GM12873 (cell line): ENCODE results near the gene GLG1.

Source experiments
- TF ChIP-seq, protein P1 (sequence below): IDR thresholded peaks from 2 replicates; pipeline ENCODE4 v1.5.1; 2012; ENCODE audit warnings: low read depth, mild to moderate bottlenecking, moderate library complexity, low read length, control low read depth; ENCODE audit not compliant: insufficient read depth; ENCODE audit errors: missing control alignments

The GLG1 gene

DNA sequence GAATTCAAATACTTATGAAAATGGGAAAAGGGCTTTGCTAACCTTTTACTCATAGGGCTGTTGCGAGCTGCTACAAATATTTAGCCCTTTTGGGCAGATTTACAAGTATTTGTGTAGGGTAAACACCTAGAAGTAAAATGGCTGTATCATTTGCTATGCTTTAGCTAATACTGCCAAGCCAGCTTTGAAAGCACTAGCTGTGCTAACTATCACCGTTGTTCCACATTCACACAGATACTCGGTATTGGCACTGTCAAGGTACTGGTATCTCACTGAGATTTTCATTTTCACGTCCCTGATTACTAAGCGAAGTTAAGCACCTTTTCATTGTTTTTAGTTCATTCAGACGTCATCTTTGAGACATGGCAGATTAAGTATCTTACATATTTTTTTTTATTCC, 84.8 kb downstream of the GLG1 start:
- TF ChIP-seq, protein P1, sequence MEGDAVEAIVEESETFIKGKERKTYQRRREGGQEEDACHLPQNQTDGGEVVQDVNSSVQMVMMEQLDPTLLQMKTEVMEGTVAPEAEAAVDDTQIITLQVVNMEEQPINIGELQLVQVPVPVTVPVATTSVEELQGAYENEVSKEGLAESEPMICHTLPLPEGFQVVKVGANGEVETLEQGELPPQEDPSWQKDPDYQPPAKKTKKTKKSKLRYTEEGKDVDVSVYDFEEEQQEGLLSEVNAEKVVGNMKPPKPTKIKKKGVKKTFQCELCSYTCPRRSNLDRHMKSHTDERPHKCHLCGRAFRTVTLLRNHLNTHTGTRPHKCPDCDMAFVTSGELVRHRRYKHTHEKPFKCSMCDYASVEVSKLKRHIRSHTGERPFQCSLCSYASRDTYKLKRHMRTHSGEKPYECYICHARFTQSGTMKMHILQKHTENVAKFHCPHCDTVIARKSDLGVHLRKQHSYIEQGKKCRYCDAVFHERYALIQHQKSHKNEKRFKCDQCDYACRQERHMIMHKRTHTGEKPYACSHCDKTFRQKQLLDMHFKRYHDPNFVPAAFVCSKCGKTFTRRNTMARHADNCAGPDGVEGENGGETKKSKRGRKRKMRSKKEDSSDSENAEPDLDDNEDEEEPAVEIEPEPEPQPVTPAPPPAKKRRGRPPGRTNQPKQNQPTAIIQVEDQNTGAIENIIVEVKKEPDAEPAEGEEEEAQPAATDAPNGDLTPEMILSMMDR: no peak

DNA sequence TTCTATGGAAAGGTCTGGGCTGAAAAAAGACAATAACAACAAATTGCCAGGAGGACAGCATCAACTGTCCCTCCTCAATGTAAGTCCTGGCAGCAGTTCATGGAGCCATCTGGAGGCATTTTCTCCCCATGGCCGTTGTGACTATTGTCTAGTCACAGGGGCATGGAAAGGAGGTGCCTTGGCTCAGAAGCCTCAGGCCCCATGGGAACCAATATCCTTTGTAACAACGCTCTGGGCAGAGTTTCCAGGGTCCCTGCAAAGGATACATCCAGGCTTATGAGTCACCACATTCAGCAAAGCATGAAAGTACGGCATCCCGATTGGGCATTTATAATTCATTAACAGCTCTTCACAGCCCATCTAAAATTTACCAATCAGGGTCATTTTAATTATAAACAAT, 85.2 kb downstream of the GLG1 start:
- TF ChIP-seq, protein P1: no peak

DNA sequence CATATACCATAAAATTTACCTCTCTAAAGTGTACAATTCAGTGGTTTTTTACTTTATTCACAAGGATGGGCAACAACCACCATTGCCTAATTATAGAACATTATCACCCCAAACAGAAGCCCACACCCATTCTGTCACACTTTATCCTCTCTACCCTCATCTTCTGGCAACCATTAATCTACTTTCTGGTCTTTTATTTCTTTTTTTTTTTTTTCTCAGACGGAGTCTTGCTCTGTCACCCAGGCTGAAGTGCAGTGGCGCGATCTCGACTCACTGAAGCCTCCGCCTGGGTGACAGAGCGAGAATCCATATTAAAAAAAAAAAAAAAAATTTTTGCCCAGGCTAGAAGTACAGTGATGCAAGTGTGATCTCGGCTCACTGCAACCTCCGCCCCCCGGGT, 95.0 kb downstream of the GLG1 start:
- TF ChIP-seq, protein P1: no peak

DNA sequence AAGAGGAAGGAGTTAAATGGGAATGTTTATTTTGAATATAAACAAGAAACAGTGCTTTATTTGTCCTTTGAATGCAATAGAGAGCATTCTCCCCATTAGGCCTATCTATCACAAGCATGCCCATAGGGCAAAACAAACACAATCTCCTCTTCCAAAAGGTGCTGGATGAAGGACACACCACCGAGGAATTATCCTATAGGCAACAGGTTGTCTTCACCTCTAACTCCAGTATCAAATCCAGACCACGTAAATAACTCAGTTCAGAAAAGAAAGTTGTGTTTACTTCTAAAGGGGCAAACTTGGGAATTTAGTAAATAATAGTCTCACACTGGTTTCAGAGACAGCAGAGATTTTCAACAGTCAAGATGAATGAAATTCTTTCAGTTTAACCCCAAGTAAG, 101.9 kb downstream of the GLG1 start:
- TF ChIP-seq, protein P1: no peak

GRCh38 chr16:74503412-74503811, 103.5 kb downstream of the GLG1 start:
- TF ChIP-seq, protein P1: no peak

- TF ChIP-seq, protein P1: no peak
Measured at GRCh38 chr16:74501484-74502478, 105.1 kb downstream of the GLG1 start.

DNA sequence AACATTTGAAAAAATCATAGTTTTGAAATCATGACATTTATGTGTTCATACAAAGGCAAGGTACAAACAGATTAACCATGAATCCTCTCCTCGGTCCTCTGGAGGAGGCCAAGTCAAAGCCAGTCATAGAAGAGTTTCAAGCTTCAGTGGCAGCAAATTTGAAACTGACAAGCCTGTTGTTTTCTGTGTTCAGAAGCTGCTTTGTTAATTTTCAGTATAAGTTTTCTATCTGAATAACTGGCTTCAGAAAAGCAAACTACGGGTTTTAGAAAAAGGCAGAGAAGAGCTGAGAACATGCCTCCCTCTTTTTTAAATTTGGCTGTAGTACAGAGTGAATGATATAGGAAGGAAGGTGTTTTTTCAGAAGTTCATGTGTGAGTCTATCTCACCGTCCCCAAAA, 106.0 kb downstream of the GLG1 start:
- TF ChIP-seq, protein P1: no peak
